Activated naive CD8-positive, alpha-beta T cell treated with anti-CD3 and anti-CD28 coated beads, Interleukin-2, amount 10 ng/mL, durations not matched to agents 7 days and 5 days (primary cell): ENCODE measurements around the gene CD36. TPM values are rescaled to one million over a fixed set of nuclear protein-coding genes. Genes with fewer than 3 reads are reported as not detected.

Experiments
- ATAC-seq: fragments of 150-1000 bp; cut with Tn5 transposase; one replicate; pipeline ENCODE4 v1.10.0; 2021; ENCODE audit warnings: low read depth, moderate library complexity
- POLR2A ChIA-PET: fragments of 350-600 bp; sonication (Branson Sonifier 250); formaldehyde crosslinking; loops from one replicate; lab custom pipeline; 2021; ENCODE audit warnings: antibody characterized with exemption; lab: Charles Lee
- DNase-seq: peaks from one replicate; pipeline ENCODE4 v3.0.0; 2021
- H3K27ac Mint-ChIP-seq: one replicate; pipeline ENCODE4 v1.8.0; 2022; ENCODE audit warnings: mild to moderate bottlenecking, mixed read lengths
- H3K27me3 Mint-ChIP-seq: one replicate; pipeline ENCODE4 v1.8.0; 2022; ENCODE audit warnings: mild to moderate bottlenecking, moderate library complexity, mixed read lengths
- H3K36me3 Mint-ChIP-seq: one replicate; pipeline ENCODE4 v1.8.0; 2021; ENCODE audit warnings: mild to moderate bottlenecking, mixed read lengths
- H3K4me1 Mint-ChIP-seq: one replicate; pipeline ENCODE4 v1.8.0; 2021; ENCODE audit warnings: mixed read lengths
- H3K4me3 Mint-ChIP-seq: one replicate; pipeline ENCODE4 v1.8.0; 2022; ENCODE audit warnings: mild to moderate bottlenecking, moderate library complexity, mixed read lengths
- H3K9me3 Mint-ChIP-seq: one replicate; pipeline ENCODE4 v1.8.0; 2021; ENCODE audit warnings: mixed read lengths
- total RNA-seq, 2 experiments: library from RNA; stranded (reverse); gene quantifications; one replicate each; pipeline ENCODE4 v1.2.3, GENCODE V29; 2021

Gene CD36
- total RNA-seq, 2 experiments from 2014 or later: 6.4 to 6.8 TPM

- Mint-ChIP-seq H3K4me1 (no peaks in the 10 kb centered on the region), H3K9me3 (no peaks in the 10 kb centered on the region), H3K27me3 (no peaks in the 10 kb centered on the region), H3K4me3 (no peak overlapping the region), H3K36me3 (no peaks in the 10 kb centered on the region), H3K27ac (no peak overlapping the region)
- ATAC-seq (no peak), DNase-seq (no peak)
- POLR2A ChIA-PET: no interaction called here
These were observed 69.7 kb downstream of the CD36 start for GRCh38 chr7:80708123-80708522.

- Mint-ChIP-seq H3K4me3 (no peak overlapping the region), H3K27me3 (no peaks in the 10 kb centered on the region), H3K27ac (no peak overlapping the region), H3K9me3 (no peaks in the 10 kb centered on the region), H3K36me3 (no peaks in the 10 kb centered on the region), H3K4me1 (no peaks in the 10 kb centered on the region)
- ATAC-seq (no peak), DNase-seq (no peak)
- POLR2A ChIA-PET: no interaction called here
These were observed 73.1 kb downstream of the CD36 start for GRCh38 chr7:80711531-80711930.

- H3K36me3 Mint-ChIP-seq: no peaks in the 10 kb centered on the region
- DNase-seq: no peak
- POLR2A ChIA-PET: no interaction called here
- H3K9me3 Mint-ChIP-seq: no peaks in the 10 kb centered on the region
- ATAC-seq: no peak
- no peaks in the 10 kb centered on the region for H3K27me3 Mint-ChIP-seq
- no peak overlapping the region for H3K27ac Mint-ChIP-seq
- no peaks in the 10 kb centered on the region for H3K4me1 Mint-ChIP-seq
- H3K4me3 Mint-ChIP-seq: no peak overlapping the region
These were observed 80.8 kb downstream of the CD36 start for GRCh38 chr7:80719261-80719660.

- Mint-ChIP-seq H3K9me3 (no peaks in the 10 kb centered on the region), H3K36me3 (no peaks in the 10 kb centered on the region), H3K27ac (no peak overlapping the region), H3K4me1 (no peaks in the 10 kb centered on the region), H3K4me3 (no peak overlapping the region), H3K27me3 (no peaks in the 10 kb centered on the region)
- ATAC-seq: no peak
- DNase-seq: no peak
- POLR2A ChIA-PET: no interaction called here
These were observed 81.7 kb downstream of the CD36 start for GRCh38 chr7:80720146-80720545.

- Mint-ChIP-seq H3K4me1 (no peaks in the 10 kb centered on the region), H3K36me3 (no peaks in the 10 kb centered on the region), H3K4me3 (no peak overlapping the region), H3K27ac (no peak overlapping the region), H3K9me3 (no peaks in the 10 kb centered on the region), H3K27me3 (peaks cover 2% of the 10 kb centered on the region)
- DNase-seq (no peak), ATAC-seq (no peak)
- POLR2A ChIA-PET: no interaction called here
These were observed 83.6 kb downstream of the CD36 start for GRCh38 chr7:80721883-80722615.

- DNase-seq: no peak
- Mint-ChIP-seq H3K27me3 (peaks cover 2% of the 10 kb centered on the region), H3K36me3 (no peaks in the 10 kb centered on the region), H3K9me3 (no peaks in the 10 kb centered on the region), H3K4me1 (no peaks in the 10 kb centered on the region), H3K4me3 (no peak overlapping the region), H3K27ac (no peak overlapping the region)
- POLR2A ChIA-PET: no interaction called here
- no peak for ATAC-seq
These were observed 84.3 kb downstream of the CD36 start for GRCh38 chr7:80722616-80723195.

GRCh38 chr7:80724249-80724871 is 85.9 kb downstream of the CD36 start:
- no peaks in the 10 kb centered on the region for H3K4me1 Mint-ChIP-seq
- POLR2A ChIA-PET: no interaction called here
- no peaks in the 10 kb centered on the region for H3K9me3 Mint-ChIP-seq
- no peak overlapping the region for H3K4me3 Mint-ChIP-seq
- no peak overlapping the region for H3K27ac Mint-ChIP-seq
- H3K36me3 Mint-ChIP-seq: no peaks in the 10 kb centered on the region
- H3K27me3 Mint-ChIP-seq: peaks cover 2% of the 10 kb centered on the region
- DNase-seq (no peak), ATAC-seq (no peak)

GRCh38 chr7:80725181-80725611 is 86.8 kb downstream of the CD36 start:
- POLR2A ChIA-PET: no interaction called here
- ATAC-seq: no peak

More at GRCh38 chr7:80725181-80725611, 86.8 kb downstream of the CD36 start:
- no peak for DNase-seq
- Mint-ChIP-seq H3K27ac (no peak overlapping the region), H3K4me1 (no peaks in the 10 kb centered on the region), H3K27me3 (peaks cover 2% of the 10 kb centered on the region), H3K9me3 (no peaks in the 10 kb centered on the region), H3K4me3 (no peak overlapping the region), H3K36me3 (no peaks in the 10 kb centered on the region)

Other genes with a start within 250 kb of the CD36 start
- gene GNAT3, start 126.6 kb upstream of the CD36 start, total RNA-seq: not detected